ENCODE measurements around the gene NDST3.
A peak's percentile ranks its signal among the peaks of the same experiment; 100 is the strongest.
"Not testable (repeated sequence)": the region's sequence is repeated elsewhere in the genome, so short reads cannot be mapped to it uniquely, and the experiment has no call there.

NDST3 gene

GRCh38 chr4:118287711-118288451 is 253.6 kb downstream of the NDST3 start:
- Histone ChIP-seq H3K9me3 (ENCODE audit: insufficient read depth, low read depth, low read length) (no peaks in the 10 kb centered on the region), H3K27ac (ENCODE audit: low read length) (no peak overlapping the region), H3K9ac (ENCODE audit: low read depth, low read length) (no peak overlapping the region), H3K4me3 (ENCODE audit: low read length) (no peak overlapping the region), H3K27me3 (ENCODE audit: insufficient read depth, low read length) (no peaks in the 10 kb centered on the region), H3K4me1 (ENCODE audit: insufficient read depth, low read length) (no peaks in the 10 kb centered on the region), H3K36me3 (ENCODE audit: insufficient read depth, low read depth, low read length) (no peaks in the 10 kb centered on the region)

GRCh38 chr4:118289794-118290193 is 255.5 kb downstream of the NDST3 start:
- Histone ChIP-seq H3K9ac (ENCODE audit: low read depth, low read length) (no peak overlapping the region), H3K9me3 (ENCODE audit: insufficient read depth, low read depth, low read length) (no peaks in the 10 kb centered on the region), H3K36me3 (ENCODE audit: insufficient read depth, low read depth, low read length) (no peaks in the 10 kb centered on the region), H3K27me3 (ENCODE audit: insufficient read depth, low read length) (no peaks in the 10 kb centered on the region), H3K27ac (ENCODE audit: low read length) (no peak overlapping the region), H3K4me3 (ENCODE audit: low read length) (no peak overlapping the region), H3K4me1 (ENCODE audit: insufficient read depth, low read length) (no peaks in the 10 kb centered on the region)

GRCh38 chr4:118290951-118291350 is 256.7 kb downstream of the NDST3 start:
- Histone ChIP-seq H3K27ac (ENCODE audit: low read length) (no peak overlapping the region), H3K27me3 (ENCODE audit: insufficient read depth, low read length) (no peaks in the 10 kb centered on the region), H3K4me3 (ENCODE audit: low read length) (no peak overlapping the region), H3K9ac (ENCODE audit: low read depth, low read length) (no peak overlapping the region), H3K36me3 (ENCODE audit: insufficient read depth, low read depth, low read length) (no peaks in the 10 kb centered on the region), H3K4me1 (ENCODE audit: insufficient read depth, low read length) (no peaks in the 10 kb centered on the region), H3K9me3 (ENCODE audit: insufficient read depth, low read depth, low read length) (no peaks in the 10 kb centered on the region)

- Histone ChIP-seq H3K4me1 (ENCODE audit: insufficient read depth, low read length) (no peaks in the 10 kb centered on the region), H3K9me3 (ENCODE audit: insufficient read depth, low read depth, low read length) (no peaks in the 10 kb centered on the region), H3K36me3 (ENCODE audit: insufficient read depth, low read depth, low read length) (no peaks in the 10 kb centered on the region), H3K4me3 (ENCODE audit: low read length) (no peak overlapping the region), H3K27me3 (ENCODE audit: insufficient read depth, low read length) (no peaks in the 10 kb centered on the region), H3K9ac (ENCODE audit: low read depth, low read length) (no peak overlapping the region), H3K27ac (ENCODE audit: low read length) (no peak overlapping the region)
Observed at GRCh38 chr4:118296729-118297128, 262.4 kb downstream of the NDST3 start.

GRCh38 chr4:118299619-118300018 is 265.3 kb downstream of the NDST3 start:
- H3K4me3 ChIP-seq (ENCODE audit: low read length); H3K27me3 ChIP-seq (ENCODE audit: insufficient read depth, low read length); H3K9me3 ChIP-seq (ENCODE audit: insufficient read depth, low read depth, low read length); H3K36me3 ChIP-seq (ENCODE audit: insufficient read depth, low read depth, low read length); H3K9ac ChIP-seq (ENCODE audit: low read depth, low read length); H3K27ac ChIP-seq (ENCODE audit: low read length); H3K4me1 ChIP-seq (ENCODE audit: insufficient read depth, low read length): not testable (repeated sequence)

GRCh38 chr4:118307643-118308042 is 273.4 kb downstream of the NDST3 start:
- no peaks in the 10 kb centered on the region for H3K9me3 ChIP-seq (ENCODE audit: insufficient read depth, low read depth, low read length)
- no peaks in the 10 kb centered on the region for H3K36me3 ChIP-seq (ENCODE audit: insufficient read depth, low read depth, low read length)
- H3K9ac ChIP-seq (ENCODE audit: low read depth, low read length), result no peak overlapping the region; the same call in 1 of the 2 replicates
- H3K27ac ChIP-seq (ENCODE audit: low read length), result no peak overlapping the region
- no peaks in the 10 kb centered on the region for H3K27me3 ChIP-seq (ENCODE audit: insufficient read depth, low read length)
- H3K4me3 ChIP-seq (ENCODE audit: low read length), result 0 out of 2 replicates have a peak overlapping the region, but pooled peaks have one; percentile 5
- H3K4me1 ChIP-seq (ENCODE audit: insufficient read depth, low read length), result peaks cover 6% of the 10 kb centered on the region; the same call in 1 of the 2 replicates
